GM13977 (cell line): ENCODE results near the gene PARP2.

Experiments used
- DNase-seq: peaks from one replicate; pipeline ENCODE4 v3.0.0; 2012; ENCODE audit warnings: low spot score
- CTCF ChIP-seq: IDR thresholded peaks from 2 replicates; pipeline ENCODE4 v1.5.1; 2012; ENCODE audit warnings: mild to moderate bottlenecking, control low read depth; ENCODE audit not compliant: insufficient read depth; ENCODE audit errors: extremely low read depth, missing control alignments
- in situ Hi-C: fragments of 300-500 bp; cut with MboI; formaldehyde crosslinking; loops from one replicate; pipeline ENCODE4 v1.12.0; 2022; ENCODE audit warnings: low sequenced_read_pairs, low pct_unique_long_range_greater_than_20kb, mixed read lengths, inconsistent platforms; ENCODE audit not compliant: unreplicated experiment

Gene PARP2

GRCh38 chr14:20386276-20386855 is 42.9 kb downstream of the PARP2 start:
- in situ Hi-C loops: no loop called here
- DNase-seq: no peak
- TF ChIP-seq CTCF: no peak

- in situ Hi-C loops: no loop called here
- no peak for TF ChIP-seq CTCF
- DNase-seq: no peak
These were observed 44.1 kb downstream of the PARP2 start for GRCh38 chr14:20387576-20387975.

- in situ Hi-C loops: no loop called here
- TF ChIP-seq CTCF: no peak
- no peak for DNase-seq
These were observed 44.7 kb downstream of the PARP2 start for GRCh38 chr14:20388159-20388558.

- no peak for TF ChIP-seq CTCF
- DNase-seq: no peak
- in situ Hi-C loops: no loop called here
These were observed 48.1 kb downstream of the PARP2 start for GRCh38 chr14:20391505-20391904.

GRCh38 chr14:20397511-20397910 is 54.1 kb downstream of the PARP2 start:
- no peak for DNase-seq
- no peak for TF ChIP-seq CTCF
- in situ Hi-C loops: no loop called here

GRCh38 chr14:20400589-20400964 is 57.1 kb downstream of the PARP2 start:
- TF ChIP-seq CTCF: no peak
- in situ Hi-C loops: no loop called here
- no peak for DNase-seq

GRCh38 chr14:20400965-20401593 is 57.6 kb downstream of the PARP2 start:
- DNase-seq: no peak
- in situ Hi-C loops: no loop called here
- no peak for TF ChIP-seq CTCF
